NK-92 (cell line): Measurements from ENCODE around the gene NPLOC4.
"Not testable (repeated sequence)": the region's sequence is repeated elsewhere in the genome, so short reads cannot be mapped to it uniquely, and the experiment has no call there.

Experiments used
- DNase-seq: peaks from one replicate; lab custom pipeline; 2025; ENCODE audit not compliant: unreplicated experiment; lab: John Stamatoyannopoulos, UW

Gene NPLOC4

DNA sequence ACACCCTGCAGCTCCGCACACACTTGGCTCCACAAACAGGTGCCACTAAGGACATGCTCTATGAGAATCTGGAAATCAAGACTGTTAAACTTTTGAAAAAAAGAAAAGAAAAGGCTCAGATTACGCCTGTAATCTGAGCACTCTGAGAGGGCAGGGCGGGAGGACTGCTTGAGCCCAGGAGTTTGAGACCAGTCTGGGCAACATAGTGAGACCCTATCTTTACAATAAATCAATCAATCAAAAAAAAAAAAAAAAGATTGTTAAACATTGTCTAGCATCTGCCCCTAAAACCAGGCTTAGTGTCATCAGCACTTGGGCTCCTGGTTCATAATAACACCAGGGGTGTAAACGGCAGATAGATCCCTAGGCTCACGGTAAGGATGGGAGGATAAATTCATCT, 47.3 kb downstream of the NPLOC4 start:
- no peak for DNase-seq

DNA sequence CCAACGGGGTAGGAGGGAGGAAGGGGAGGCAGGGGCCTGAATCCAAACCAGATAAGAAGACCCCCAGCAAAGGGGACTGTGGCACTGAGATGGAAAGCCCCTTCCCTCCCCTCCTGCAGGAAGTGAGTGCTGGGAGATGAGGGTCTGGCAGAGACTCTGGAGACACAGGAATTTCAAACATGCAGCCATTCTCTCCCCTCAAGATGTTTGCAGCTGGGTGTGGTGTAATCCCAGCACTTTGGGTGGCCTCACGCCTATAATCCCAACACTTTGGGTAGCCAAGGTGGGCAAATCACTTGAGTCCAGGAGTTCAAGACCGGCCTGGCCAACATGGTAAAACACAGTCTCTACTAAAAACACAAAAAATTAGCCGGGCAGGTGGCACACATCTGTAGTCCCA, 50.8 kb downstream of the NPLOC4 start:
- DNase-seq: no peak

DNA sequence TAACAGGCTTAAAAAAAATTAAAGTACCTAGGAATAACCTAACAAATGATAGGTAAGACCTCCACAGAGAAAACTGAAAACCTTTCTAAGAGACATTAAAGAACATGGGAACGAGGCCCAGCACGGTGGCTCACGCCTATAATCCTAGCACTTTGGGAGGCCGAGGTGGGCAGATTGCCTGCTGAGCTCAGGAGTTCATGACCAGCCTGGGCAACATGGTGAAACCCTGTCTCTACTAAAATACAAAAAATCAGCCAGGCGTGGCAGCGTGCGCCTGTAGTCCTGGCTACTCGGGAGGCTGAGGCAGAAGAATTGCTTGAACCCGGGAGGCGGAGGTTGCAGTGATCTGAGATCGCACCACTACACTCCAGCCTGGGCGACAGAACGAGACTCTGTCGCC, 52.1 kb downstream of the NPLOC4 start:
- DNase-seq: not testable (repeated sequence)

DNA sequence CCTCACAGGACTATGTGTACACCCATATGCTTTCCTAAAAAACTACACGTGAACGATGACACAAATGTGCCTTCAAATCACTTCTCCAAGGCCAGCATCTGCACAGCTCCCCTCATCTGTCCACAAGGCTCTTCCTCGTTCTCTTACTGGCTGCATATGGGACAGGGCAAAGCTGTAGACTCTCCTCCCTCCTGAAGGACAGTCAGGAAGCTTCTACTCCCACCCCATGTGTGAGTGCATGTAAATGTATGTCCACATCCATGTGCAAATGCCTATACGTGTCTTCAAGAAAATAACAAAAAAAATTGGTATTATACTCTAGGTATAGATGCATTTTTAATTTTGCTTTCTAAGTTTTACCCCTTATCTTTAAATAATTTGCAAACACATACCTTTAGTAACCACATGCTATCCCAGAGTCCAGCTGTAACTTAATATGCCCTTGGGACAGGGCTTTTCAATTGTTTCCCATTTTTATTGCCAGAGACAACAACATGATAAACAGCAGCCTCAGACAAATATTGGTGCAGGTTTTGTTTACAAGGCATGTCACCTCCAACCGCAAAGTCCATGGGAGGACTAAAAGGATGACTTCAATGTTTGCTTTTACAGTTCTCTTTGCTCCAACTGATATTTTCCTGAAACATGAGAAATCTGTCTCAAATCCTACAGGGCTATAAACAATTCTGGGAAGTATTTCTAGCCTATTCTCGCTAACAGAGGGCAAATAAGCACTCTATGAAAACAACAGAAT, 53.1 kb downstream of the NPLOC4 start:
- no peak for DNase-seq

DNA sequence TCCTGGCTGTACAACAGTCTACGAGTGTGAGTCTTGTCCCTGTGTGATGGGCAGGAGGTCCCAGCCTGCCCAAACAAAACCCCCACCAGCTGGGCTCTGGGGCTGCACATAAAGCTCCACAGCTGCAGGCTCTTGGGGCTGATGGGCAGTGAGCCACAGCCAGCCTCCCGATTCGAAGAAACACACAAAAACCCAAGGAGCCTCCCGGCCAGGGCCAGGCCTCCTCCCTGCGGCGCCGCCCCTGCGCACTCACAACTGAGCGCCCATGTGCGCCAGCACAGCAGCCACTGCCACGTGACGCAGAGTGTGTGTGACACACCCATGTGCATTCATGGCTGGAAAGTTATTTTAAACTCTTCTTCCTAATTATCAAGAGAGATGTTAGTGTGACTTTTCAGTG, 54.2 kb downstream of the NPLOC4 start:
- no peak for DNase-seq

DNA sequence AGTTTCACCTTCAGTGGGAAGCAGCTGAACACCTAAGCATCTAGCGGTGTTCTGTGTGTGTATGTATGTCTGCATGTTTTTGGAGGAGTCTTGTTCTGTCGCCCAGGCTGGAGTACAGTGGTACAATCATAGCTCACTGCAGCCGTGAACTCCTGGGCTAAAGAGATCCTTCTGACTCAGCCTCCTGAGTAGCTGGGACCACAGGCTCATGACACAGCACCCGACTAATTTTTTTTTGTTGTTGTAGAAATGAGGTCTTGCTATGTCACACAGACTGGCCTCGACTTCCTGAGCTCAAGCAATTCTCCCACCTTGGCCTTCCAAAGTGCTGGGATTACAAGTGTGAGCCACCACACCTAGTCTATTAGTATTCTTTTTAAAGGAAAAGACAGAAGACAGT, 54.6 kb downstream of the NPLOC4 start:
- no peak for DNase-seq

DNA sequence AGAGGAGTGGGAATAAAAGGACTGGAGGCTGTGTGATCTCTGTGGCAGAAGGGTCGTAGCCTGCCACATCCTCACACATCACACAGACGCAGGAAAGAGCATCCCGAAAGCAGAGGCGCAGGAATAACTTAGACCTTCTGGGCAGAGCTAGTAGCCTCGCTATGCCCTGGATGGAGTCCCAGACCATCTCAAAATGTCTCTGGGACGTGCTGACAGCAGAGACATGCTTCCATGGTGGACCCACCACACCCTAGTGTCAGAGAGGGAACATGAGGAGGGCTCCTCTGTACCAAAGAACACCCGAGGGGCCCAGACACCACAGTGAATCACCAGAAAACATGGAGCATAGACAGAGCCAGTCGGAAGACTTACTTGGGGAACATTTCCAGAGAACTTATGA, 55.2 kb downstream of the NPLOC4 start:
- no peak for DNase-seq

DNA sequence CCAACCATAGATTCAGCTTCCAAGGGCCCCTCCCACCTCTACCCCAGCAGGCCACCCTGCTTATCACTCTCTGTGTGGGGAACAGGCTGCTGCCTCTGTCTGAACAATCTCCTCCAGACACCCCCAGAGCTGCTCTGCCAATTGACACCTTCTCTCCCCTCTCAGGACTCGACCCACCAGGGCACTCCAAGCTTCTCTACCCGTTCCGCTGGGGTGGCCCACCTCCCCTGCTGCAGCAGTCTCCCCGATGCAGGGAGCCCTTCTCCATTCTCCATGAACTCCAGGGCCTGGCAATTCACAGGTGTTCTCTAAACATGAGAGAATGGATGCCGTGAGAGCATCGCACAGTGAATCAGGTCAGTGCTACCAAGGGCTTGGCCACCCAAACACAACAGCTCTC, 56.4 kb downstream of the NPLOC4 start:
- no peak for DNase-seq

DNA sequence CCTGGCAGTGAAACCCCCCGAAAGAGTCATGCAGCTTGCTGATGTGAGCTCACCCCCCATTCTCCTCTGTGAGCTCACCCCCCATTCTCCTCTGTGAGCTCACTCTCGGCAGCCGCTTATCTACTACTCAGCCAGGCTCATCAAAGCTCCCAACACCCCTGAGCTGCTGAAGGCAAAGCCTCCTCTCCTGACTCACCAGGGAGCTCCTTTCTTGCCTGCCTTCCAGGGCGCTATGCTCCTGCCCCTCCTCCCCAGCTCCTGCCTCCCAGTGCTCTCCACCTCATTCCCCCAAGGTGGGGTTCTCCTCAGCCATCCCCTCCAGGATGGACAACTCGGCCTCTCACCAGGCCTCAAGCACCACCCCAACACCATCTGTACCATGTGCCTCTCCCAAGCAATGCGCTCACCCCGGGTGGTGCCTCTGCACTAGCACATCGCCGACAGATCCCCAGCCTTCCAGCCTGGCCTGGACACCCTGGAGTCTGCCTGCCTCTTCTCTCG, 57.0 kb downstream of the NPLOC4 start:
- no peak for DNase-seq

DNA sequence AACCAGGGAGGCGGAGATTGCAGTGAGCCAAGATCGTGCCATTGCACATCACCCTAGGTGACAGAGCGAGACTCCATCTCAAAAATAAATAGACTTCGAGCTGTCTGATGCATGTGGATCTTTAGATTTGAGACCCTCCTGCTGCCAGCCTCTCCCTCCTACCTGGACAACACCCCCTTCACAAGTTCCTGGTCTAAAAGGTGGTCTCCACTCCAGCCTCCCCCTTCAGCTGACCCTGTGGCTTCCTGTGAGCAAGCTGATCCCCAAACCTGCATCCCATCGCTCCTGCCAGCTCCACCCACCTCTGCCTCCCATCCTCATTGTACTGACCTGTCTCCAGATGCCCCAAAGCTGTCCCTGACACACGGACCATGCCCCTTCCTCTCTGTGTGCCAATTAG, 57.6 kb downstream of the NPLOC4 start:
- DNase-seq: no peak

DNA sequence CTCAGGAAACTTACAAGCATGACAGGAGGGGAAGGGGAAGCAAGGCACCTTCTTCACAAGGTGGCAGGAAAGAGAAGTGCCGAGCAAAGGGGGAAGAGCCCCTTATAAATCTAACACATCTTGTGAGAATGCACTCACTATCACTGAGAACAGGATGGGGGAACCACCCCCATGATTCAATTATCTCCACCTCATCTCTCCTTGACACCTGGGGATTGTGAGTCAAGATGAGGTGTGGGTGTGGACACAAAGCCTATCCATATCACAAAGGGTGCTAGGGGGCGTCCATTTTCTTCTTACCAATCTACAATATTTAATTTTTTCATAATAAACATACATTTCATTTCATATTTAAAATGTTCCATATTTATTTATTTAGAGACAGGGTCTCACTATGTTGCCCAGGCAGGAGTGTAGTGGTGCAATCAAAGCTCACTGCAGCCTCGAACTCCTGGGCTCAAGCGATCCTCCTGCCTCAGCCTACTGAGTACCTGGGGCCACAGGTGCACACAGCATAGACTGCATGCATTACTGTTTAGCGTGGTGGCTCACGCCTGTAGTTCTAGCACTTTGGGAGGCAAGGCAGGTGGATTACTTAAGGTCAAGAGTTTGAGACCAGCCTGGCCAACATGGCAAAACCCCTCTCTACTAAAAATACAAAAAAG, 58.2 kb downstream of the NPLOC4 start:
- DNase-seq: no peak

DNA sequence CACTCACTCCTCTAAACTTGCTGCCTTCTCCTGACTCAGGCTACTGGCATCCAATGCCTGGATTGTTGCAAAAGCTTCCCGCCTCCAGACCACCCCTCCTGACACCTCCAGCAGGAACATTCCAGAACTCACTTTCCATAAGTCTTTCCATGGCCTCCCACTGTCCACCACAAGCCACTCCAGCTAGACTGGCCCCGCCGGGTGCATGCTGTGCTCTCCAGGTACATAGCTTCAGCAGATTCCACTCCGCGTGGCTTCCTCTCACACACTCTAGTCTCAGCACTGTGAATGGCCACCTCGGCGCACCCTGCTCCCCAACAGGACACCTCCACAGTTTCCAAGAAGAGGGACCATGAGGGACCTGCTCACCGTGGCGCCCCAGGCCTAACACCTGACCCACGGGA, 58.9 kb downstream of the NPLOC4 start:
- no peak for DNase-seq

DNA sequence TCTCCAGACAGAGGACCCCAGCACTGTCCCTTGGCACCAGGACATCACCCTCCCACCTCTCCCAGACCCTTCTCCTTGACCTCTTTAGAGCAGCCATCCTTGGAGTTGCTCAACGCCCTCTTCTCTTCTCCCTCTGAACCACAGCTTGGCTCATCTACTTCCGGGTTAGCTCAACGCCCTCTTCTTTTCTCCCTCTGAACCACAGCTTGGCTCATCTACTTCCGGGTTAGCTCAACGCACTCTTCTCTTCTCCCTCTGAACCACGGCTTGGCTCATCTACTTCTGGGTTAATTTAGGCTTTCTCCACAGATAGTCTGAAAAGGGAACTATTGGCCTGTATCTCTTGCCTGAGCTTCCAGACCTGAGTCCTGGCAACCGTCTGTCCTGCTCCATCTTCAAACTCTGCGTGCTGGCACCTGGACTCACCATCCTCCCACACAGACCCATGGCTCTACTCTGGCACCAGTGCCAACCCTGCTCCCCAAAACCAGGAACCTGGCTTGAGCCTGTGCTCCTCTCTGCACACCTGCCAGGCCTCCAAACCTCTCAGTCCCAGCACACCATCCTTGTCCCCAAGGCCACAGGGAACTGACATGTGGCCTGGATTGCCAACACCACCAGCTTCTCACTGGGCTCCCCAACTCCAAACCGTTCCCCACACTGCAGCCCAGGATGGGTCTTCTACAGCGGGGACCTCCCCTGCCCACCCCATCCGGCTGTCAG, 59.5 kb downstream of the NPLOC4 start:
- no peak for DNase-seq

DNA sequence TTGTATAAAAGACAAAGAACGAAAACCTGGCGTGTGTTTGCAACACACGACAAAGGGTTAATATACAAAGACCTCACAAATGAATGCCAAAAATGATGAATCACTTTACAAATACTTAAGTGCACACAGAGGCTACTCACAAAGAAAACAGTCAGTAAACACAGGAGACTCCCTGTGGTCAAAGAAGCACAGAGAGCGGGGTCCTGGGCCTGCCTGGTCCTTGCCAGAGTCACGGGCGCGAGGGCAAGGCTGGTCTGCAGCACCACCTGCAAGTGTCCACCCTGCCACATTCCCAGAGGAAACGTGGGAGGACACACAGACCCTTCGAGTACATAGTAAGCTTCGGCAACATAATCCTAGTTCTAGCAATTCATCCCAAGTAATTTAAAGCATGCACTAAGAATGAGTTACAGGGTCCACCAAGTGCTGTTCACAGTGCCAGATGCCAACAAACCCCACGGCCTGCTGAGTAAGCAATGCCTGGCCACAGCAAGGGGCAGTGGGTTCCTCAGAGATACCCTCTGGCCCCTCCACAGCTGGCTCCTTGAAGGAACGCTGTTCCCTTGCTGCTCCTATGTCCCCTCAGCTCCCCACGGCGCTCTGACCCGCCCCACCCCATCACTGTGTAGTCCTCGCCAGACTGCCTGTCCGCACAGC, 60.2 kb downstream of the NPLOC4 start:
- no peak for DNase-seq

DNA sequence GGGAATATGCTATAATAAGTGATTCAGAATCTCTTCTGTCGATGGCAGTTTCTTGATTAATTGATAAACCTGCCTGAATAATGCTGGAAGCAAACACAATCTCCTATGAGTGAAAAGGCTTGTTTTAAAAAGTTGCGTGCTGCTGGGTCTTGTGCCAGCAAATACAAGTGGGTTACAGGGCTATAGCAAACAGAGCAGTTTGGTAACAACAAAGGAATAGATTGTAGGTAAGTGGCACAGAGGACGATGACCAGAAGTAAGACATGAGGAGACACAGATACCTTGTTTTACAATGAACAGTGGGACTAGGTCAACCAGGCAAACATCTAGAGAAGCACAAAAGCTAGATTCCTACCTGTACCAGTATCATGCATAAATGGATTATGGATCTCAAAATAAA, 61.1 kb downstream of the NPLOC4 start:
- no peak for DNase-seq

DNA sequence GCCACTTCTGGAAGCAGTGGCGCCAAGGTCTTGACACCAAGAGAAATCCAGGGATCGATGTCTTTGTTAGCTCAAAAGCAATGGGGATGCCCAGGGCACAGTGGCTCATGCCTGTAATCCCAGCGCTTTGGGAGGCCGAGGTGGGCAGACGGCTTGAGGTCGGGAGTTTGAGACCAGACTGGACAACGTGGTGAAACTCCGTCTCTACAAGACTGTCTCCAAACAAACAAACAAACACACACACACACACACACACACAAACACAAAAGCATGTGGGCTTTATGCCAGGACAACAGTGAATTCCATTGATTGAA, 62.3 kb downstream of the NPLOC4 start:
- no peak for DNase-seq

DNA sequence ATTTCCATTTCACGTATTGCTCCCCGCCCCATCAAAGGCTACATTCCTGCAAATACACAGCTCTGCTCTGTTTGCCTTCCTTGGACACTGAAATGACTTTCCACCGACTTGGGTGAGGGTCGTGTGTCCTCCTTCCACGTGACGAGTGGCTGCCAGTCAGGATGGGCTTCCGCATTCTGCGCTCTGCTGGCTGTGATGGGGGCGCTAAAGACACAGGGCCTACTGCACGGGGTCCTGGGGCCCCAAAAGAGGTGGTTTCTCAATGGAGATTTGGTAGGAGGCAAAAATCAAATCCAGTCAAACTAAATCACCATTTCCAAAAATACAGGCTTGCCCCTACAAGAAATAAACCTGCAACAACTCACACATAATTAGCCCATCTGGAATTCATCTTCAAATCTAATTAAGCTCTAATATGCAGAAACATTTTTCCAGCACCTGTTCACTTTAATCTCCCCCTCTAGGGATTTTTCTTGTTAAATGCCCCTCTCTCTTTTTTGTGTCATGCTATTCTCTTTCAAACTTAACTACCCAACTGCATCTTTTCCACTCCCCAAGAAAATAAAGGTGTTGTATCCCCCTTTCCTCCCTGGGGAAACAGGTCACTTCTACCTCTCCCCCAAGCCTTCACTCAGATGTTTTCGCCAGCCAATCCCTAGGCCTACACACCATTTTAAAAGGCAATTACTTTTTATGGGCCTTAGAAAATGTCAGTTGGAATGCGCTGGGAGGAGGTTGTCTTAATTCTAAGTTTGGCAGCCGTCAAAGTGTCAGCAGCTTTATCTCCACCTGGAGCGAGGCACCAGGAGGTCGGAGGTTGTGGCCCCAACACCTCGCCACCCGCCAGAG, 62.9 kb downstream of the NPLOC4 start:
- no peak for DNase-seq

DNA sequence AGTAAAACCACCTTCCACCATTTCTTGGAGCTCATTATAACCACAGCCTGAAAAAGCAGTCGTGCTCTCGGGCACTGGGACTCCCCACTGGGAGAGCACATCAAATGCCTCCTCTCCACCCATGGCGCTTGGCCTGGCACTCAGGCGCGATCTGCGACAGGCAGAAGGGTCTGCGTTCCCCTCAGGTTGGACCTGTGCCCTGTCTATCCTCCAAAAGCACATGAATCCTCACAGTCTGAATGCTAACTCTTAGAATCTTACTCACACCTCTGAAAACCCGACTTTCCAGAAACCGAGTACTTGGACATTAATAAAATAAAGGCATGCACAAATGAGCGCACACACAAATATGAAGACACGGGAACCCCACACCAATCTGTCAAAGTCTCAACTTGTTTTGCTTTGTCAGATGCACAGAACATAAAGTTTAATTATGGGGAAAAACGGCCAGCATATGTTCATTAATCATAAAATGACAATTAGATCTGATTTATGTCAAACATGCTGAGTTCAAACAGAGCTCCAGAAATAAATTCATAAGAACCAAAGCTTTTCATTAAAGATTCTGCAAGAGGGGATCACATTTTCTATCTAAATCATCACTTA, 64.2 kb downstream of the NPLOC4 start:
- DNase-seq: no peak

DNA sequence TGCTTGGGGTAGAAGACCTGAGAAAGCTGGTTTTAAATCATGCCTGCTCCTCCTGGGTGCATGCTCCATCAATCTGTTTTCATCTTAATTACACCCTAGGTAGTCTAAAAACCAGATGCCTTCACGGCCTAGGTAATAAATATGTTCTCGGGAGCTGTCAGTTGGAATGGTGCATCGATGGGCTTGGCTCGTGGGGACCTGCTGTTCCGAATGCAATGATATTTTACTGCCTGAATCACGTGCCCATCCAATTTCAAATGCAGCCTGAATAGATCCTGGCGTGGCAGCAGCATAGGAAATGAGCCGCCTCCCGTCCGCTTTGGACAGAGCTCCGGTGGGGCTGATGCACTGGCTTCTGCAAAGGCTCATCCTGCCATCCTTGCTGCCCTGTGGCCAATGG, 65.9 kb downstream of the NPLOC4 start:
- DNase-seq: no peak

DNA sequence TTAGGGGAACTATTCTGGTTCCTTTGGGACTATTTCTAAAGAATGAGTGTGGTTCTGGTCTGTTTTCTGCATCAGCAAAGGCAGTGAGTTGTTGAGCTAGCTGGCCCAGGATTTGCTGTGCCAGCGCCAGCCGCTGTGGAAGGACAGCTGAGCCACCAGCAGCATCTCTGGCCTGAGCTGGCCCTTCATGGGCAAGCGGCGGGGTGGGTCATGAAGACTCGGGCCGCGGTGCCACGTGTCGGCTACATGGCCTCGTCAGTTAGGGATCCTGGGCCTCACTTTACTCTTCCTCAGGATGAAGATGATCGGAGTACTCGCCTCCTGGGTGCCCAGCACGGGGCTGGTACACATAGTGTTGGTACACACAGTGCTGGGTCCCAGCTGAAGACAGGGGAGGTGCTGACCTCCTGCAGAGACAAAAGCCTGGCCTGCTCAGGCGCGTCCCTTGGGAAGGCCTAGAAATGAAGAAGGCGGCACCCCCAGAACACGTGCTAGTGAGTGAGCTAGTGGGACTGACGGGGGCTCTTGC, 66.9 kb downstream of the NPLOC4 start:
- DNase-seq: no peak
